Measurements from ENCODE around the gene STK32C.
"Not testable (repeated sequence)": the region's sequence is repeated elsewhere in the genome, so short reads cannot be mapped to it uniquely, and the experiment has no call there.

The STK32C gene

DNA sequence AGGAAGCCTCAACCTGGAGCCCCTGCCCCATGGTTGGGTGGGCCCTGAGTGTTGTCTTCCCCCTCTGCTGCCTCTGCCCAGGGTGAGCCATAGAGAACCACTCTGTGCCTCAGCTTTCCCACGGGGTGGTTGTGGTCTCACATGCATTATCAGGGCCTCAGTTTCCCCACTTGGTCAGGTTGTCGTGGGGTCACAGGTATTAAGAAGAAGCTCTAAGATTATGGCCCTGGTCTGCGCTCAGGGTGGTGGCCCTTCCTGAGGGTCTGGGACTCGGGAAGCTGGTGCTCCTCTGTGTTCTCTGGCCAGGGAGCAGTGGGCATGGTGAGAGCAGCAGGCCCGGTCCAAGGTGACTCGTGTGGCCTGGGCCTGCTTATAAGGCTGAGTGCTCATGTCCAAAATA is 42.0 kb upstream of the STK32C start:
- H3K9me3 ChIP-seq (ENCODE audit: low read length): no peaks in the 10 kb centered on the region
- no peak overlapping the region for H3K9ac ChIP-seq (ENCODE audit: low read length)
- H3K4me1 ChIP-seq (ENCODE audit: insufficient read depth, low read length): no peaks in the 10 kb centered on the region
- no peak overlapping the region for H3K4me3 ChIP-seq (ENCODE audit: low read depth in 1 of 2, low read length in 2 of 2)
- H3K27me3 ChIP-seq (ENCODE audit: control insufficient read depth in 1 of 2, insufficient read depth in 2 of 2, low read length in 2 of 2): no peaks in the 10 kb centered on the region
- no peak overlapping the region for H3K27ac ChIP-seq (ENCODE audit: low read depth, low read length)
- no peaks in the 10 kb centered on the region for H3K36me3 ChIP-seq (ENCODE audit: insufficient read depth, low read length)

GRCh38 chr10:132347931-132348267 is 40.1 kb upstream of the STK32C start:
- Histone ChIP-seq H3K4me3 (ENCODE audit: low read depth in 1 of 2, low read length in 2 of 2) (no peak overlapping the region), H3K4me1 (ENCODE audit: insufficient read depth, low read length) (no peaks in the 10 kb centered on the region), H3K27ac (ENCODE audit: low read depth, low read length) (no peak overlapping the region), H3K36me3 (ENCODE audit: insufficient read depth, low read length) (no peaks in the 10 kb centered on the region), H3K9ac (ENCODE audit: low read length) (no peak overlapping the region), H3K27me3 (ENCODE audit: control insufficient read depth in 1 of 2, insufficient read depth in 2 of 2, low read length in 2 of 2) (no peaks in the 10 kb centered on the region), H3K9me3 (ENCODE audit: low read length) (no peaks in the 10 kb centered on the region)

GRCh38 chr10:132347211-132347930 is 39.6 kb upstream of the STK32C start:
- H3K9me3 ChIP-seq (ENCODE audit: low read length): no peaks in the 10 kb centered on the region
- H3K9ac ChIP-seq (ENCODE audit: low read length): no peak overlapping the region
- no peaks in the 10 kb centered on the region for H3K27me3 ChIP-seq (ENCODE audit: control insufficient read depth in 1 of 2, insufficient read depth in 2 of 2, low read length in 2 of 2)
- H3K27ac ChIP-seq (ENCODE audit: low read depth, low read length): no peak overlapping the region
- no peaks in the 10 kb centered on the region for H3K4me1 ChIP-seq (ENCODE audit: insufficient read depth, low read length)
- no peaks in the 10 kb centered on the region for H3K36me3 ChIP-seq (ENCODE audit: insufficient read depth, low read length)
- no peak overlapping the region for H3K4me3 ChIP-seq (ENCODE audit: low read depth in 1 of 2, low read length in 2 of 2)

DNA sequence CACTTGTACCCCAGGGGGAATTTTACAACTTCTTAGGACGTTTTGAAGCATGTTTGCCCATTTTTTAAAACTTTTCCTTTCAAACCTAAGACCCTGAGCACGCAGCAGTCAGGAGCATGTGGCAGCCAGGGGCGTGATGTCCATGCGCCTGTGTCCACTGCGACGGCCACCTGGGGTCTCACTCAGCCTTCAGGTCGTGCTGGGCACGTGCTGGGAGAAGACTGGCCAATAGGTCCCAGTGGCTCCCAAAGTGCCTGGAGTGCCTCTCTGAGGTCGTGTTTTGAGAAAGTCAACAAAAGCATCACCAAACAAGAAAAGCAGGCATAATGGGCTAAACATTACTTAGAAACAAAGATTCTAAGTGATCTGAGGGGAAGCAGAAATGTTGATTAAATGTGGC is 39.1 kb upstream of the STK32C start:
- Histone ChIP-seq H3K4me3 (ENCODE audit: low read depth in 1 of 2, low read length in 2 of 2) (no peak overlapping the region), H3K27ac (ENCODE audit: low read depth, low read length) (no peak overlapping the region), H3K9me3 (ENCODE audit: low read length) (no peaks in the 10 kb centered on the region), H3K36me3 (ENCODE audit: insufficient read depth, low read length) (no peaks in the 10 kb centered on the region), H3K9ac (ENCODE audit: low read length) (no peak overlapping the region), H3K4me1 (ENCODE audit: insufficient read depth, low read length) (no peaks in the 10 kb centered on the region), H3K27me3 (ENCODE audit: control insufficient read depth in 1 of 2, insufficient read depth in 2 of 2, low read length in 2 of 2) (no peaks in the 10 kb centered on the region)

- Histone ChIP-seq H3K27me3 (ENCODE audit: control insufficient read depth in 1 of 2, insufficient read depth in 2 of 2, low read length in 2 of 2) (no peaks in the 10 kb centered on the region), H3K4me1 (ENCODE audit: insufficient read depth, low read length) (no peaks in the 10 kb centered on the region), H3K9ac (ENCODE audit: low read length) (no peak overlapping the region), H3K27ac (ENCODE audit: low read depth, low read length) (no peak overlapping the region), H3K9me3 (ENCODE audit: low read length) (no peaks in the 10 kb centered on the region), H3K36me3 (ENCODE audit: insufficient read depth, low read length) (no peaks in the 10 kb centered on the region), H3K4me3 (ENCODE audit: low read depth in 1 of 2, low read length in 2 of 2) (no peak overlapping the region)
Measured at GRCh38 chr10:132345345-132345744, 37.6 kb upstream of the STK32C start.

DNA sequence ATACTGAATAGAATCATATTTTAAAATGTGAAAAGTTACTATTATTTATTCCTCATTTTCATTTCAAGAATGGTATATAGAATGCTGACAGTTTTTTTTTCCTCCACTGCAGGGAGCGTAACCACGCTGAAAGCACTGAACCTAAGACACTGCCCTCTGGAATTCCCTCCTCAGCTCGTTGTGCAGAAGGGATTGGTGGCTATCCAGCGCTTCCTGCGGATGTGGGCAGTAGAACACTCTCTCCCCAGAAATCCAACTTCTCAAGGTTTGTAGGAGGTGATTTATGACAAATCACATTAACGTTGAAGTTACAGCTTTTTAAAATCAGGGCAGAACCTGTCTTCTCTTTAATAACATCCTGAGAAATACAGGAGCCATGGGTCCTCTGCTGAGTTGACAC is 36.6 kb upstream of the STK32C start:
- H3K9me3 ChIP-seq (ENCODE audit: low read length): no peaks in the 10 kb centered on the region
- H3K4me1 ChIP-seq (ENCODE audit: insufficient read depth, low read length): no peaks in the 10 kb centered on the region
- H3K27ac ChIP-seq (ENCODE audit: low read depth, low read length): no peak overlapping the region
- H3K4me3 ChIP-seq (ENCODE audit: low read depth in 1 of 2, low read length in 2 of 2): no peak overlapping the region
- no peak overlapping the region for H3K9ac ChIP-seq (ENCODE audit: low read length)
- H3K27me3 ChIP-seq (ENCODE audit: control insufficient read depth in 1 of 2, insufficient read depth in 2 of 2, low read length in 2 of 2): no peaks in the 10 kb centered on the region
- H3K36me3 ChIP-seq (ENCODE audit: insufficient read depth, low read length): no peaks in the 10 kb centered on the region

DNA sequence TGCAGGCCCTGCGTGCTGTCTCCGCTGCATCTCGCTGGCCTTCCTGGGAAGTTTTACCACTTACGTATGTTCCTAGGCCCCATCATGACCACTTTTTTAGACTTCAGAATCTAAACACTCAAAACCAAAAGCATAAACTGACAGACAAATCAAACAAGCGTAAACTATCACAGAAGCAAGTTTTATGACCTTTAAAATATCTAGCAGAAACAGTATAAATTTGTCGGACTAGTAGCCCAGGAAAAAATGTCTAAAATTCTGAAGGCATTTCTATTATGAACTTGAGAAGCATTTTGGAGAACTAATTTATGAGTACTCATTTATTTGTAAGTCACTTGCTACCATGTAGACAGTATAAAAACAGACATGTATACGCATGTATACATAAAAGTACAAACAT is 34.8 kb upstream of the STK32C start:
- H3K9me3 ChIP-seq (ENCODE audit: low read length): no peaks in the 10 kb centered on the region
- no peaks in the 10 kb centered on the region for H3K27me3 ChIP-seq (ENCODE audit: control insufficient read depth in 1 of 2, insufficient read depth in 2 of 2, low read length in 2 of 2)
- no peak overlapping the region for H3K4me3 ChIP-seq (ENCODE audit: low read depth in 1 of 2, low read length in 2 of 2)
- H3K9ac ChIP-seq (ENCODE audit: low read length): no peak overlapping the region
- H3K4me1 ChIP-seq (ENCODE audit: insufficient read depth, low read length): no peaks in the 10 kb centered on the region
- no peaks in the 10 kb centered on the region for H3K36me3 ChIP-seq (ENCODE audit: insufficient read depth, low read length)
- no peak overlapping the region for H3K27ac ChIP-seq (ENCODE audit: low read depth, low read length)

DNA sequence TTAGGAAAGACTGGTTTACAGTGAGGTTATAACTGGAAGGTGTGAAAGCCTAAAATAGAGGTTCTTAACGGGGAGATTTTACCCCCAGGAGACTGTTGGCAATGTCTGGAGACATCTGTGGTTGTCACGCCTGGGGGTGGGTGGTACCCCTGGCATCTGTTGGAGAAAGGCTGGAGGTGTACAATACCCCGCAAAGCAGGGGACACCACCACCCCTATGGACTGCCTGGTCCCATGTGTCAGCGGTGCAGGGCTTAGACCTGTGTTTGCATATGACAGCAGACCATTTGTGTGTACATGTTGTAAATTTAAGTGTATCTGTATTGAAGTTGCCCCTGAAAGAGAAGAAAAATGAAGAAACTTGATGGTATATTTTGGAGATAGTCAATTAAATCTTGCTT is 34.0 kb upstream of the STK32C start:
- H3K9ac ChIP-seq (ENCODE audit: low read length): no peak overlapping the region
- no peaks in the 10 kb centered on the region for H3K27me3 ChIP-seq (ENCODE audit: control insufficient read depth in 1 of 2, insufficient read depth in 2 of 2, low read length in 2 of 2)
- H3K27ac ChIP-seq (ENCODE audit: low read depth, low read length): no peak overlapping the region
- no peaks in the 10 kb centered on the region for H3K9me3 ChIP-seq (ENCODE audit: low read length)
- no peaks in the 10 kb centered on the region for H3K4me1 ChIP-seq (ENCODE audit: insufficient read depth, low read length)
- H3K4me3 ChIP-seq (ENCODE audit: low read depth in 1 of 2, low read length in 2 of 2): no peak overlapping the region
- no peaks in the 10 kb centered on the region for H3K36me3 ChIP-seq (ENCODE audit: insufficient read depth, low read length)

- Histone ChIP-seq H3K36me3 (ENCODE audit: insufficient read depth, low read length) (no peaks in the 10 kb centered on the region), H3K27me3 (ENCODE audit: control insufficient read depth in 1 of 2, insufficient read depth in 2 of 2, low read length in 2 of 2) (no peaks in the 10 kb centered on the region), H3K9me3 (ENCODE audit: low read length) (no peaks in the 10 kb centered on the region), H3K4me3 (ENCODE audit: low read depth in 1 of 2, low read length in 2 of 2) (no peak overlapping the region), H3K27ac (ENCODE audit: low read depth, low read length) (no peak overlapping the region), H3K4me1 (ENCODE audit: insufficient read depth, low read length) (peaks cover 6% of the 10 kb centered on the region), H3K9ac (ENCODE audit: low read length) (no peak overlapping the region)
Measured at GRCh38 chr10:132341017-132341416, 33.3 kb upstream of the STK32C start.

DNA sequence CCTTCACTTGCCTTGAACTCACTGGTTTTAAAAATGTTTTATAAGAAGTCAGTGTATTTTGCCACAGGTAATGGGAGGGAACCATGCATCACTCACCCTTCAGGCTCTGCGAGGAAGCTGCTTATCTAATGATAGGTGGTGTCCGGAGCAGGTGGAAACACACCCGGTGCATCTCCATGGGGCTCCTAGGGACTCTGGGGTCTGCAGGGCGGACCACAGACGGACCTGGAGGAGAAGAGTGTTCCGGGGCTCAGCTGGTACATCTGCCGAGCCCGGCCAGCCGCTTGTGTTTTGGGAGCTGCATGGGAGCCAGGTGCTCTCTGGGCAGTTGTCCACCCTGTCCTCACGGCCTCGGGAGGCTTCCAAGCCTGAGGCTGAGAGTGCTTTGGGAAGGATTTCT is 31.5 kb upstream of the STK32C start:
- H3K4me1 ChIP-seq (ENCODE audit: insufficient read depth, low read length): peaks cover 6% of the 10 kb centered on the region
- H3K9ac ChIP-seq (ENCODE audit: low read length): no peak overlapping the region
- H3K27ac ChIP-seq (ENCODE audit: low read depth, low read length): no peak overlapping the region
- H3K9me3 ChIP-seq (ENCODE audit: low read length): no peaks in the 10 kb centered on the region
- no peak overlapping the region for H3K4me3 ChIP-seq (ENCODE audit: low read depth in 1 of 2, low read length in 2 of 2)
- H3K36me3 ChIP-seq (ENCODE audit: insufficient read depth, low read length): no peaks in the 10 kb centered on the region
- no peaks in the 10 kb centered on the region for H3K27me3 ChIP-seq (ENCODE audit: control insufficient read depth in 1 of 2, insufficient read depth in 2 of 2, low read length in 2 of 2)

DNA sequence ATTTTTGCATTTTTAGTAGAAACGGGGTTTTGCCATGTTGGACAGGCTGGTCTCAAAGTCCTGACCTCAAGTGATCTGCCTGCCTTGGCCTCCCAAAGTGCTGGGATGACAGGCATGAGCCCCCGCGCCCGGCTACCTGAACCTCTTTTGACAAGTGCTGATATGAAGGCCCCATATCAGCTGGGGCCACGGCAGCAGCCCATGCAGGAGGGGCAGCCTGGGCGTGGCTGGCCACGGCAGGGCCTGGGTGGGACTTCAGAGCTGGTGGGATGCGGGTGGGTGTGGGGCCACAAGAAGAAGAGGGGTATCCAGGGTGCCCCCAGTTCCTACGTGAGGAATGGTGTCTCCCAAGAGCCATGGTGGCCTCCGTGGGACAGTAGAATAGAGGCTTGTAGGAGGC is 31.1 kb upstream of the STK32C start:
- H3K4me1 ChIP-seq (ENCODE audit: insufficient read depth, low read length): peaks cover 6% of the 10 kb centered on the region
- H3K27ac ChIP-seq (ENCODE audit: low read depth, low read length): no peak overlapping the region
- no peaks in the 10 kb centered on the region for H3K36me3 ChIP-seq (ENCODE audit: insufficient read depth, low read length)
- H3K4me3 ChIP-seq (ENCODE audit: low read depth in 1 of 2, low read length in 2 of 2): no peak overlapping the region
- H3K27me3 ChIP-seq (ENCODE audit: control insufficient read depth in 1 of 2, insufficient read depth in 2 of 2, low read length in 2 of 2): no peaks in the 10 kb centered on the region
- no peak overlapping the region for H3K9ac ChIP-seq (ENCODE audit: low read length)
- no peaks in the 10 kb centered on the region for H3K9me3 ChIP-seq (ENCODE audit: low read length)

GRCh38 chr10:132337854-132338253 is 30.1 kb upstream of the STK32C start:
- H3K36me3 ChIP-seq (ENCODE audit: insufficient read depth, low read length); H3K27ac ChIP-seq (ENCODE audit: low read depth, low read length); H3K27me3 ChIP-seq (ENCODE audit: control insufficient read depth in 1 of 2, insufficient read depth in 2 of 2, low read length in 2 of 2); H3K9me3 ChIP-seq (ENCODE audit: low read length); H3K4me1 ChIP-seq (ENCODE audit: insufficient read depth, low read length); H3K4me3 ChIP-seq (ENCODE audit: low read depth in 1 of 2, low read length in 2 of 2); H3K9ac ChIP-seq (ENCODE audit: low read length): not testable (repeated sequence)
